ENCODE data around the gene LINGO3. TPM values are rescaled to one million over a fixed set of nuclear protein-coding genes. Genes with fewer than 3 reads are reported as not detected.
"Not testable (repeated sequence)": the region's sequence is repeated elsewhere in the genome, so short reads cannot be mapped to it uniquely, and the experiment has no call there.

LINGO3 gene
- total RNA-seq, 1 donor from 2014 or later, result 0.60 TPM

DNA sequence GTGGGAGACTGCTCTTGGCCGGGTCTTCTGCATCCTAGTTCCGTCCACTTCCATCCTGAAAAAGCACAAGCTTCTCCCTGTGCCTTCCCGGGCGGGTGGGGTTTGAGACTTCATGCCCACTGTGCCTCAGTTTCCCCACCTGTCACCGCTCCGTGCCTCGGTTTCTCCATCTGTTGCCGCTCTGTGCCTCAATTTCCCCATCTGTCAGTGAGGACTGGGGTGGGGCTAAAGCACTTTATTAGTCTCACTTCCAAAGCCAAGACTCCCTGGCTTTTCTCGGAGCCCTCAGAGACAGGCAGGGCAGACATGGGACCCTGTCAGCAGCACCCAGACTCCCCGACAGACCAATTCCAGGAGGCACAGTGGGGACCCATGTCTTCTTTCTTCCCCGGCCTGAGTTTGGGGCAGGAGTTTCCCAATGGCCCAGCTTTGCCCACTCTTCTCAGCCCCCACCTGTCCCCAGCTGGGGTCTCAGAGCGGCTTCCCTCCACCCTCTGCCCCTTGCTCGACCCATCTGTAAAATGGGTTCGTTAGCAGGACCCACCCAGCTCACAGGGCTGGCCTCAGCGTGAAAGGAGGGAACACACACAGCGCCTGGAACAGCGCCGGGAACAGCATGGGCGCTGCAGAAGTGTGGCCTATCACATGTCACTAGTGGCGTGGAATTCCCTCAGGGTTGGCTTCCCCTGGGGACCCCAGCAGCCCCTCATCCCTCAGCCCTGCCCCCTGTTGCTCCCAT, 21.4 kb downstream of the LINGO3 start:
- TF ChIP-seq, protein P1, sequence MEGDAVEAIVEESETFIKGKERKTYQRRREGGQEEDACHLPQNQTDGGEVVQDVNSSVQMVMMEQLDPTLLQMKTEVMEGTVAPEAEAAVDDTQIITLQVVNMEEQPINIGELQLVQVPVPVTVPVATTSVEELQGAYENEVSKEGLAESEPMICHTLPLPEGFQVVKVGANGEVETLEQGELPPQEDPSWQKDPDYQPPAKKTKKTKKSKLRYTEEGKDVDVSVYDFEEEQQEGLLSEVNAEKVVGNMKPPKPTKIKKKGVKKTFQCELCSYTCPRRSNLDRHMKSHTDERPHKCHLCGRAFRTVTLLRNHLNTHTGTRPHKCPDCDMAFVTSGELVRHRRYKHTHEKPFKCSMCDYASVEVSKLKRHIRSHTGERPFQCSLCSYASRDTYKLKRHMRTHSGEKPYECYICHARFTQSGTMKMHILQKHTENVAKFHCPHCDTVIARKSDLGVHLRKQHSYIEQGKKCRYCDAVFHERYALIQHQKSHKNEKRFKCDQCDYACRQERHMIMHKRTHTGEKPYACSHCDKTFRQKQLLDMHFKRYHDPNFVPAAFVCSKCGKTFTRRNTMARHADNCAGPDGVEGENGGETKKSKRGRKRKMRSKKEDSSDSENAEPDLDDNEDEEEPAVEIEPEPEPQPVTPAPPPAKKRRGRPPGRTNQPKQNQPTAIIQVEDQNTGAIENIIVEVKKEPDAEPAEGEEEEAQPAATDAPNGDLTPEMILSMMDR (IDR thresholded peaks at IDR 0.05; ENCODE audit: unreplicated experiment), result no peak
- no peaks in the 10 kb centered on the region for H3K9me3 Mint-ChIP-seq
- DNase-seq (ENCODE audit: low spot score in 2 of 2, unreplicated experiment in 2 of 2), result no peak
- H3K27me3 Mint-ChIP-seq (ENCODE audit: low read depth), result peaks cover 77% of the 10 kb centered on the region
- H3K27ac Mint-ChIP-seq, result no peak overlapping the region
- H3K4me1 Mint-ChIP-seq, result peaks cover 14% of the 10 kb centered on the region
- H3K4me3 Mint-ChIP-seq, result no peak overlapping the region
- no peaks in the 10 kb centered on the region for H3K36me3 Mint-ChIP-seq

- no peak overlapping the region for H3K27ac Mint-ChIP-seq
- peaks cover 56% of the 10 kb centered on the region for H3K27me3 Mint-ChIP-seq (ENCODE audit: low read depth)
- no peak for DNase-seq (ENCODE audit: low spot score in 2 of 2, unreplicated experiment in 2 of 2)
- peaks cover 8% of the 10 kb centered on the region for H3K4me1 Mint-ChIP-seq
- H3K36me3 Mint-ChIP-seq, result no peaks in the 10 kb centered on the region
- H3K4me3 Mint-ChIP-seq, result no peak overlapping the region
- TF ChIP-seq, protein P1 (IDR thresholded peaks at IDR 0.05; ENCODE audit: unreplicated experiment), result no peak
- H3K9me3 Mint-ChIP-seq, result no peaks in the 10 kb centered on the region
Observed at GRCh38 chr19:2283835-2284507, 24.0 kb downstream of the LINGO3 start.

GRCh38 chr19:2282862-2283237, 25.1 kb downstream of the LINGO3 start:
- H3K27ac Mint-ChIP-seq, result no peak overlapping the region
- peaks cover 45% of the 10 kb centered on the region for H3K27me3 Mint-ChIP-seq (ENCODE audit: low read depth)
- no peaks in the 10 kb centered on the region for H3K36me3 Mint-ChIP-seq
- H3K4me3 Mint-ChIP-seq, result peak overlapping the region; percentile 43
- no peak for DNase-seq (ENCODE audit: low spot score in 2 of 2, unreplicated experiment in 2 of 2)
- TF ChIP-seq, protein P1 (IDR thresholded peaks at IDR 0.05; ENCODE audit: unreplicated experiment), result no peak
- H3K9me3 Mint-ChIP-seq, result no peaks in the 10 kb centered on the region
- peaks cover 8% of the 10 kb centered on the region for H3K4me1 Mint-ChIP-seq

- no peak within 1 kb of the TSS for H3K27ac Mint-ChIP-seq
- peaks cover 8% of the 10 kb centered on the region for H3K4me1 Mint-ChIP-seq
- H3K27me3 Mint-ChIP-seq (ENCODE audit: low read depth), result peaks cover 39% of the 10 kb centered on the region
- H3K36me3 Mint-ChIP-seq, result no peaks in the 10 kb centered on the region
- H3K9me3 Mint-ChIP-seq, result no peaks in the 10 kb centered on the region
- H3K4me3 Mint-ChIP-seq, result peak within 1 kb of the TSS; percentile 51
- no peak for DNase-seq (ENCODE audit: low spot score in 2 of 2, unreplicated experiment in 2 of 2)
- TF ChIP-seq, protein P1 (IDR thresholded peaks at IDR 0.05; ENCODE audit: unreplicated experiment), result no peak
Observed at GRCh38 chr19:2282062-2282861, 25.7 kb downstream of the LINGO3 start, which contains the start of gene PEAK3. Gene PEAK3, minus strand, starts transcription at chr19:2282175. Its CDS starts 1,244 bp downstream, at chr19:2280931.

DNA sequence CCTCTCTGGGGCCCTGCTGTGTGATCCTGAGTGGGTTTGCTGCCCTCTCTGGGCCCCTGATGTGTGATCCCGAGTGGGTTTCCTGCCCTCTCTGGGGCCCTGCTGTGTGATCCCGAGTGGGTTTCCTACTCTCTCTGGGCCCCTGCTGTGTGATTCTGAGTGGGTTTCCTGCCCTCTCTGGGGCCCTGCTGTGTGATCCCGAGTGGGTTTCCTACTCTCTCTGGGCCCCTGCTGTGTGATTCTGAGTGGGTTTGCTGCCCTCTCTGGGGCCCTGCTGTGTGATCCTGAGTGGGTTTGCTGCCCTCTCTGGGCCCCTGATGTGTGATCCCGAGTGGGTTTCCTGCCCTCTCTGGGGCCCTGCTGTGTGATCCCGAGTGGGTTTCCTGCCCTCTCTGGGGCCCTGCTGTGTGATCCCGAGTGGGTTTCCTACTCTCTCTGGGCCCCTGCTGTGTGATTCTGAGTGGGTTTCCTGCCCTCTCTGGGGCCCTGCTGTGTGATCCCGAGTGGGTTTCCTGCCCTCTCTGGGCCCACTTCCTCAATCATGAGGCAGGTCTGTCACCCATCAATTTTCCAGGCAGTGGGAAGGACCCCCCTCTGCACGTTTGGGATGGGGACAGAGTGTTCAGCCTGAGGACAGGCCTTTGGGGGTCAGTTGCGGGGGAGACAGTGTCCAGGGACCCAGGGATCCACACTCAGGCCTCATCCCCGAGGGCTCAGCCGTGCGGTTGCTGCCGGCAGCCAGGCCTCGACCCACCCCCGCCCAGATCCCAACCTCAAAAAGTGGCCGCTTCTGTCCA, 26.5 kb downstream of the LINGO3 start:
- H3K4me1 Mint-ChIP-seq; H3K36me3 Mint-ChIP-seq; DNase-seq (ENCODE audit: low spot score in 2 of 2, unreplicated experiment in 2 of 2); H3K9me3 Mint-ChIP-seq; H3K27ac Mint-ChIP-seq: not testable (repeated sequence)
- peak overlapping the region; percentile 51 for H3K4me3 Mint-ChIP-seq
- peaks cover 33% of the 10 kb centered on the region for H3K27me3 Mint-ChIP-seq (ENCODE audit: low read depth)
